HG03520 (cell line): ENCODE measurements around the gene SMURF2.
"Not testable (repeated sequence)": the region's sequence is repeated elsewhere in the genome, so short reads cannot be mapped to it uniquely, and the experiment has no call there.

Experiments
- ATAC-seq: cut with Tn5 transposase; IDR thresholded peaks from one replicate; pipeline ENCODE4 v1.9.1; 2021; ENCODE audit warnings: mild to moderate bottlenecking, moderate library complexity; ENCODE audit not compliant: unreplicated experiment

Gene SMURF2

GRCh38 chr17:64661976-64662773, at the start of gene SMURF2:
SMURF2 (minus strand) TSS chr17:64662307; CDS start chr17:64661880, 427 bp downstream.
- peak; percentile 75 for ATAC-seq

GRCh38 chr17:64709481-64709880, 47.4 kb upstream of the SMURF2 start:
- ATAC-seq: no peak

GRCh38 chr17:64707050-64707591, 45.0 kb upstream of the SMURF2 start:
- ATAC-seq: no peak

GRCh38 chr17:64706224-64707049, 44.3 kb upstream of the SMURF2 start:
- no peak for ATAC-seq

- ATAC-seq: no peak
Observed at GRCh38 chr17:64702815-64703214, 40.7 kb upstream of the SMURF2 start.

- ATAC-seq: no peak
Observed at GRCh38 chr17:64698725-64699124, 36.6 kb upstream of the SMURF2 start.

GRCh38 chr17:64694207-64694606, 32.1 kb upstream of the SMURF2 start:
- ATAC-seq: no peak

- no peak for ATAC-seq
Observed at GRCh38 chr17:64692187-64692586, 30.1 kb upstream of the SMURF2 start.

GRCh38 chr17:64689106-64689505, 27.0 kb upstream of the SMURF2 start:
- no peak for ATAC-seq

GRCh38 chr17:64688481-64688880, 26.4 kb upstream of the SMURF2 start:
- no peak for ATAC-seq

- no peak for ATAC-seq
Observed at GRCh38 chr17:64687961-64688360, 25.9 kb upstream of the SMURF2 start.

GRCh38 chr17:64687376-64687775, 25.3 kb upstream of the SMURF2 start:
- no peak for ATAC-seq

GRCh38 chr17:64686705-64687104, 24.6 kb upstream of the SMURF2 start:
- ATAC-seq: no peak

GRCh38 chr17:64685705-64686104, 23.6 kb upstream of the SMURF2 start:
- ATAC-seq: no peak

GRCh38 chr17:64683796-64684195, 21.7 kb upstream of the SMURF2 start:
- no peak for ATAC-seq

GRCh38 chr17:64682261-64683181, 20.4 kb upstream of the SMURF2 start:
- no peak for ATAC-seq

GRCh38 chr17:64679710-64680216, 17.7 kb upstream of the SMURF2 start:
- ATAC-seq: no peak

GRCh38 chr17:64676763-64677162, 14.7 kb upstream of the SMURF2 start:
- ATAC-seq: no peak

- not testable (repeated sequence) for ATAC-seq
Observed at GRCh38 chr17:64670843-64671590, 8.9 kb upstream of the SMURF2 start.
